Caco-2 (cell line): ENCODE data around the gene ARMH3. TPM values are rescaled to one million over a fixed set of nuclear protein-coding genes. Genes with fewer than 3 reads are reported as not detected.

Experiments
- BruUV-seq: library from RNA; stranded (reverse); fragments of 400-500 nt; replicated peaks from 2 replicates; lab custom pipeline; 2021; lab: Mats Ljungman, UMichigan
- CTCF ChIA-PET: fragments of 300-600 bp; sonication (Branson Sonifier 250); formaldehyde crosslinking; loops from one replicate; lab custom pipeline; 2022; ENCODE audit warnings: antibody characterized with exemption; lab: Charles Lee
- POLR2A ChIA-PET: fragments of 300-600 bp; sonication (Branson Sonifier 250); formaldehyde crosslinking; loops from one replicate; lab custom pipeline; 2022; ENCODE audit warnings: antibody characterized with exemption; lab: Charles Lee
- DNase-seq, 2 experiments: peaks; one replicate each; pipeline versions ENCODE4 v3.0.0 to v3.0.0-alpha.2; 2020 to 2022
- H3K27me3 ChIP-seq: replicated peaks from 2 replicates; pipeline ENCODE4 v1.6.0; 2011; ENCODE audit warnings: low read length; ENCODE audit not compliant: control insufficient read depth, insufficient read depth
- H3K36me3 ChIP-seq: 2 replicates; pipeline ENCODE4 v1.5.1; 2011; ENCODE audit warnings: low read length; ENCODE audit not compliant: control insufficient read depth, insufficient read depth
- H3K4me1 ChIP-seq: fragments of 250-450 bp; sonication (Bioruptor Pico); 2 replicates; pipeline ENCODE4 v1.5.1; 2020; ENCODE audit warnings: mild to moderate bottlenecking
- H3K4me3 ChIP-seq: 2 replicates; pipeline ENCODE4 v1.5.1; 2011; ENCODE audit warnings: low read depth, mild to moderate bottlenecking, control low read depth, low read length
- H3K9me3 ChIP-seq: fragments of 250-450 bp; sonication (Bioruptor Pico); 2 replicates; pipeline ENCODE4 v1.5.1; 2020; ENCODE audit warnings: mild to moderate bottlenecking, moderate library complexity
- H3K27ac Mint-ChIP-seq: one replicate; pipeline ENCODE4 v1.8.0; 2022; ENCODE audit warnings: mixed read lengths; ENCODE audit not compliant: unreplicated experiment
- H3K27me3 Mint-ChIP-seq: one replicate; pipeline ENCODE4 v1.8.0; 2022; ENCODE audit warnings: mixed read lengths; ENCODE audit not compliant: insufficient read depth, unreplicated experiment
- H3K36me3 Mint-ChIP-seq: one replicate; pipeline ENCODE4 v1.8.0; 2022; ENCODE audit warnings: mild to moderate bottlenecking, mixed read lengths; ENCODE audit not compliant: insufficient read depth, unreplicated experiment
- H3K4me1 Mint-ChIP-seq: one replicate; pipeline ENCODE4 v1.8.0; 2022; ENCODE audit warnings: low read depth, mixed read lengths; ENCODE audit not compliant: unreplicated experiment
- H3K4me3 Mint-ChIP-seq: one replicate; pipeline ENCODE4 v1.8.0; 2022; ENCODE audit warnings: mild to moderate bottlenecking, moderate library complexity, mixed read lengths; ENCODE audit not compliant: unreplicated experiment
- H3K9me3 Mint-ChIP-seq: one replicate; pipeline ENCODE4 v1.8.0; 2022; ENCODE audit warnings: mixed read lengths; ENCODE audit not compliant: unreplicated experiment
- CTCF ChIP-seq, 2 experiments: fragments of 200-600 bp in 1 of 2; IDR thresholded peaks; 1 replicate in 1 of 2; 2 replicates in 1 of 2; pipeline versions ENCODE4 v1.5.1 to v1.8.0; 2011 to 2022; ENCODE audit warnings: antibody characterized with exemption in 1 of 2, control low read depth in 1 of 2, inconsistent platforms in 1 of 2, low read depth in 1 of 2, low read length in 1 of 2, mild to moderate bottlenecking in 1 of 2, moderate library complexity in 1 of 2; ENCODE audit not compliant: insufficient read depth in 1 of 2, severe bottlenecking in 1 of 2, unreplicated experiment in 1 of 2
- intact Hi-C: fragments of 100-400 bp; cut with micrococcal nuclease; formaldehyde crosslinking; loops from one replicate; pipeline ENCODE4 v1.10.0; 2022; ENCODE audit not compliant: unreplicated experiment
- total RNA-seq: library from RNA; stranded (reverse); gene quantifications from 2 replicates; pipeline ENCODE4 v1.2.3, GENCODE V29; 2022

ARMH3 gene
- total RNA-seq, 1 experiment from 2014 or later, result 17.4 TPM

DNA sequence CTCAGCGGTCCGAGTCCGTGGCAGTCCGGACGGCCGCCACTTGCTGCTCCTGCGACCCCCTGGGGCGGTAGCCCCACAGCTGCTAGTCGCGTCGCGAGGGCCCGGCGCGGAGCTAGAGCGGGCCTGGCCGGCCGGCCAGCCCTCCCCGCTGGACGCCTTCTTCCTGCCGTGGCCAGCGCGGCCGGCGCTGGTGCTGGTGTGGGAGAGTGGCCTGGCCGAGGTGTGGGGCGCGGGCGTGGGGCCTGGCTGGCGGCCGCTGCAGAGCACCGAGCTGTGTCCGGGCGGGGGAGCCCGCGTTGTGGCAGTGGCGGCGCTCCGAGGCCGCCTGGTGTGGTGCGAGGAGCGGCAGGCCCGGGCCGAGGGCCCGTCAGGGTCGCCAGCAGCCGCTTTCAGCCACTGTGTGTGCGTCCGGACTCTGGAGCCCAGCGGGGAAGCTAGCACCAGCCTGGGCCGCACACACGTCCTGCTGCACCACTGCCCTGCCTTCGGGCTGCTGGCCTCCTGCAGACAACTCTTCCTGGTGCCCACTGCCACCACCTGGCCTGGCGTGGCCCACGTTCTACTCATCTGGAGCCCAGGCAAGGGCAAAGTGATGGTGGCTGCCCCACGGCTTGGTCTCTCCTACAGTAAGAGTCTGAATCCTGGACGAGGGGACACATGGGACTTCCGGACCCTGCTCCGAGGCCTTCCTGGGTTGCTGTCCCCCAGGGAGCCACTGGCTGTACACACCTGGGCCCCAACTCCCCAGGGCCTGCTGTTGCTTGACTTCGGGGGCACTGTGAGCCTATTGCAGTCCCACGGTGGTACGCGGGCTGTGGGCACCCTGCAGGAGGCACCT lies 9.8 kb upstream of the ARMH3 start:
- H3K4me3 ChIP-seq, result peak overlapping the region; percentile 90
- Mint-ChIP-seq H3K36me3 (no peaks in the 10 kb centered on the region), H3K4me1 (peaks cover 13% of the 10 kb centered on the region), H3K27ac (peak overlapping the region; percentile 86), H3K9me3 (no peaks in the 10 kb centered on the region), H3K4me3 (peak overlapping the region; percentile 89), H3K27me3 (no peaks in the 10 kb centered on the region)
- peaks cover 1% of the 10 kb centered on the region; the same call in 1 of the 2 replicates for H3K36me3 ChIP-seq
- POLR2A ChIA-PET, result interaction anchor here (0.6 to 0.9 kb wide), 3 partner anchors 247 to 1362 kb away, joined by 3 to 6 read pairs (median 4); no protein-coding TSS in a partner anchor
- intact Hi-C loops, result loop anchor here (1.0 to 5.0 kb wide), 2 partner anchors 9 to 67 kb away; partner anchors contain the start of genes ARMH3 and PPRC1
- TF ChIP-seq CTCF (IDR thresholded peaks at IDR 0.05; ENCODE audit: insufficient read depth in 1 of 2, low read depth in 1 of 2, low read length in 1 of 2, severe bottlenecking in 1 of 2, unreplicated experiment in 1 of 2), result no peak
- H3K4me1 ChIP-seq, result peaks cover 9% of the 10 kb centered on the region
- DNase-seq, result peak in 1 of 2 experiments; percentile 59
- H3K9me3 ChIP-seq, result no peaks in the 10 kb centered on the region
- CTCF ChIA-PET, result interaction anchor here (0.5 kb wide), 1 partner anchor 150 kb away, joined by 3 read pairs; no protein-coding TSS in a partner anchor
- no peaks in the 10 kb centered on the region for H3K27me3 ChIP-seq
- no TSS peak for BruUV-seq

DNA sequence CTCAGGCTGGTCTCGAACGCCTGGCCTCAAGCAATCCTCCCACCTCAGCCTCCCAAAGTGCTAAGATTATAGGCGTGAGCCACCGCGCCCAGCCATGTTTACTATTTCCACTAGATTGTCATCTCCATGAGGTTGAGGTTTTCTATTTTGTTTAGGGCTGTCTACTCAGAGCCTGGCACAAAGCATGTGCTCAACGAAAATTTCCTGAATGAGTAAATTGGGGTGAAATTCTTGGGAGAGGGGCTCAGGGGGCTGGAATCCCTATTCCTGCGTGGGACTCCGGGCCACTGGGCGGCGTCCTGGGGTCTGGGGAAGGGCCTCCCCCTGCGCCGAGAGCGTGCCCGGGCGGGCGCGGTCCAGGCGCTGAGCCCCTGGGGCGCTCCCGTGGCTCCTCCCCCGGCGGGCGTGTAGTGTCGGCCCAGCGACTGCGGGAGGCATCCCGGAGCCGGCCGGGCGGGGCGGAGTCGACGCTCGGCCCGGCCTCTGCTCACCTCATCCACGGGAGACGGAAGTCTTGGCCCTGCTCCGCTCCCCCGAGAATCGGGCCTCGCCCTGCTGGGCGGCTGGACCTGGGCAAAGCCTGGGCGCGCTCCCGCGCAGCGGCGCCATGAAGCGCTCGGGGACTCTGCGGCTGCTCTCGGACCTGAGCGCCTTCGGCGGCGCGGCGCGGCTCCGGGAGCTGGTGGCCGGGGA lies 9.0 kb upstream of the ARMH3 start, which contains the start of gene HPS6:
Gene HPS6 (plus strand): TSS at position 482 of the 693 bp plus-strand sequence. CDS start 126 bp downstream, at position 608.
- ChIA-PET POLR2A (interaction anchor here (0.6 kb wide), 2 partner anchors 543 to 1363 kb away, joined by 3 to 6 read pairs; no protein-coding TSS in a partner anchor), CTCF (interaction anchor here (0.5 kb wide), 1 partner anchor 149 kb away, joined by 3 read pairs; no protein-coding TSS in a partner anchor)
- peaks cover 1% of the 10 kb centered on the region; the same call in 1 of the 2 replicates for H3K36me3 ChIP-seq
- no TSS peak for BruUV-seq
- H3K4me1 ChIP-seq, result peaks cover 9% of the 10 kb centered on the region
- no peaks in the 10 kb centered on the region for H3K9me3 ChIP-seq
- TF ChIP-seq CTCF (IDR thresholded peaks at IDR 0.05; ENCODE audit: insufficient read depth in 1 of 2, low read depth in 1 of 2, low read length in 1 of 2, severe bottlenecking in 1 of 2, unreplicated experiment in 1 of 2), result peak; percentile 17 to 32
- H3K27me3 Mint-ChIP-seq, result no peaks in the 10 kb centered on the region
- H3K27ac Mint-ChIP-seq, result peak within 1 kb of the TSS; percentile 88
- H3K4me3 ChIP-seq, result peak within 1 kb of the TSS; percentile 90
- no peaks in the 10 kb centered on the region for H3K9me3 Mint-ChIP-seq
- peaks cover 13% of the 10 kb centered on the region for H3K4me1 Mint-ChIP-seq
- DNase-seq, result peak; percentile 93 to 95
- peak within 1 kb of the TSS; percentile 89 for H3K4me3 Mint-ChIP-seq
- no peaks in the 10 kb centered on the region for H3K36me3 Mint-ChIP-seq
- no peaks in the 10 kb centered on the region for H3K27me3 ChIP-seq
- intact Hi-C loops, result loop anchor here (1.0 to 5.0 kb wide), 2 partner anchors 9 to 67 kb away; partner anchors contain the start of genes ARMH3 and PPRC1

GRCh38 chr10:102064503-102064867 lies 8.5 kb upstream of the ARMH3 start:
- Histone ChIP-seq H3K4me3 (peak overlapping the region; percentile 90), H3K4me1 (peaks cover 9% of the 10 kb centered on the region), H3K27me3 (no peaks in the 10 kb centered on the region), H3K9me3 (no peaks in the 10 kb centered on the region), H3K36me3 (peaks cover 1% of the 10 kb centered on the region; the same call in 1 of the 2 replicates)
- H3K4me3 Mint-ChIP-seq, result peak overlapping the region; percentile 89
- peak overlapping the region; percentile 88 for H3K27ac Mint-ChIP-seq
- BruUV-seq, result no TSS peak
- no peaks in the 10 kb centered on the region for H3K9me3 Mint-ChIP-seq
- POLR2A ChIA-PET, result no interaction called here
- CTCF ChIA-PET, result no interaction called here
- peaks cover 13% of the 10 kb centered on the region for H3K4me1 Mint-ChIP-seq
- no peaks in the 10 kb centered on the region for H3K36me3 Mint-ChIP-seq
- H3K27me3 Mint-ChIP-seq, result no peaks in the 10 kb centered on the region
- DNase-seq, result no peak
- no peak for TF ChIP-seq CTCF (IDR thresholded peaks at IDR 0.05; ENCODE audit: insufficient read depth in 1 of 2, low read depth in 1 of 2, low read length in 1 of 2, severe bottlenecking in 1 of 2, unreplicated experiment in 1 of 2)
- intact Hi-C loops, result no loop called here
